Measurements from ENCODE around the gene WDR5B.
"Not testable (repeated sequence)": the region's sequence is repeated elsewhere in the genome, so short reads cannot be mapped to it uniquely, and the experiment has no call there.

Gene WDR5B

DNA sequence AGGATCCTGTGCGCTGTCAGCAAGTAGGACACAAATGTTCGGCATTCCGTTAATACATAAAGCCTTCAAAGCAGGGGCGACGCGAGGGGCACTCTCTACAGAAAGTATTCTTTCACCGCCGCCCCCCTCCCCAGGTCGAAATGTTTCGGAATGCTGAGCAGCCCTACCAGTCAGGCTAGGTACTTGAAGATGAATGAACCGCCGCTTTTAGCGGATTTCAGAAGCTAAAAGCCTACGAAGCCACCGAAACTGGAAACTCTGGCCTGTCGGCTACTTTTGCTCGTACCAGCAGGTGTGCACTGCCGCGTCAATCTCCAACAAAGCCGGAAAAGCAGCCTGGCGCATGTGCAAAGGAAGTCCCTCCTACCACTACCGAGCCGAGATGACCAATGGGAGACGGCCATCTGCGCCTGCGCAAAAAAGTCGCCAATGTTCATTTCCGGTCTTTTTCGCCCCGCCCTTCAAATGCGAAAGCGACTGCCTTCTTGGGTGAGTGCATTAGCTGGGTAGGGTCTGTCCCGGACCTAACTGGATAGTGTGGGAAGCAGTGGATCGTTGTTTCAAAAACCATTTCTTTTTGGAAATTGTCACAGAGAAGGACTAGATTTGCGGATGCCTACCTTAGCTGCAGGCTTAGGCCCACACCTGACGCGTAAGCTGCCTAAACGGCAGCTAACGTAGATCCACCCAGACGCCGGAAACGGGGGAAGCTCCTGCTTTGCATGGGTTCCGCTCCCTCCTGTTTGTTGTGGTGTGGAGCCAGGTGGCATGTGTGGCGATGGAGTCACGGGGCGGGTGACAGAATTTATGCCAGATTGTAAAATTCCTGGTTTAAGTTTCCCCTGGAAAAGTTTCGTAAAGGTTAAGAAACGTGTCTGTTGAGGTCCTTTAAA, at the start of gene WDR5B:
Gene WDR5B (minus strand): TSS at position 301 of the 893 bp plus-strand sequence. CDS start 534 bp downstream, outside the sequence.
- DNase-seq, result peak; percentile 97

- no peak for DNase-seq
Observed at GRCh38 chr3:122464659-122465058, 48.8 kb upstream of the WDR5B start.

- no peak for DNase-seq
Observed at GRCh38 chr3:122462406-122462805, 46.5 kb upstream of the WDR5B start.

GRCh38 chr3:122461806-122462205, 45.9 kb upstream of the WDR5B start:
- no peak for DNase-seq

GRCh38 chr3:122458992-122459391, 43.1 kb upstream of the WDR5B start:
- peak; percentile 6 for DNase-seq

- DNase-seq, result no peak
Observed at GRCh38 chr3:122457706-122458105, 41.8 kb upstream of the WDR5B start.

- no peak for DNase-seq
Observed at GRCh38 chr3:122456074-122456473, 40.2 kb upstream of the WDR5B start.

- DNase-seq, result no peak
Observed at GRCh38 chr3:122451371-122451770, 35.5 kb upstream of the WDR5B start.

DNA sequence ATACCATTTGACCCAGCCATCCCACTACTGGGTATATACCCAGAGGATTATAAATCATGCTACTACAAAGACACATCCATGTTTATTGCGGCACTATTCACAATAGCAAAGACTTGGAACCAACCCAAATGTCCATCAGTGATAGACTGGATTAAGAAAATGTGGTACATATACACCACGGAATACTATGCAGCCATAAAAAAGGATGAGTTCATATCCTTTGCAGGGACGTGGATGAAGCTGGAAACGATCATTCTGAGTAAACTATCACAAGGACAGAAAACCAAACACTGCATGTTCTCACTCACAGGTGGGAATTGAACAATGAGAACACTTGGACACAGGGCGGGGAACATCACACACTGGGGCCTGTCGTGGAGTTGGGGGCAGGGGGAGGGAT, 32.4 kb upstream of the WDR5B start:
- not testable (repeated sequence) for DNase-seq

- not testable (repeated sequence) for DNase-seq
Observed at GRCh38 chr3:122444491-122444887, 28.6 kb upstream of the WDR5B start.

GRCh38 chr3:122443762-122444490, 28.1 kb upstream of the WDR5B start:
- DNase-seq, result not testable (repeated sequence)

- no peak for DNase-seq
Observed at GRCh38 chr3:122443090-122443489, 27.2 kb upstream of the WDR5B start.

DNA sequence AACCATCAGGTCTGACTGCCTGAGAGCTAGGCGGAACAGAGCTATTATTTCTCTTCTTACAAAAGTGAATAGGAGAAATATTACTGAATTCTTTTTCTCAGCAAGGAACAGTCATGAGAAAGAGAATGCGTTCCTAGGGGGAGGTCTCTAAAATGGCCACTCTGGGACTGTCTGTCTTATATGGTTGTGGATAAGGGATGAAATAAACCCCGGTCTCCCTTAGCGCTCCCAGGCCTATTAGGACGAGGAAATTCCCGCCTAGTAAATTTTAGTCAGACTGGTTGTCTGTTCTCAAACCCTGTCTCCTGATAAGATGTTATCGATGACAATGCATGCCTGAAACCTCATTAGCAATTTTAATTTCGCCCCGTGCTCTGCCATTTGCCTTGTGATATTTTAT, 20.1 kb upstream of the WDR5B start:
- DNase-seq, result no peak

- no peak for DNase-seq
Observed at GRCh38 chr3:122430371-122430770, 14.5 kb upstream of the WDR5B start.

DNA sequence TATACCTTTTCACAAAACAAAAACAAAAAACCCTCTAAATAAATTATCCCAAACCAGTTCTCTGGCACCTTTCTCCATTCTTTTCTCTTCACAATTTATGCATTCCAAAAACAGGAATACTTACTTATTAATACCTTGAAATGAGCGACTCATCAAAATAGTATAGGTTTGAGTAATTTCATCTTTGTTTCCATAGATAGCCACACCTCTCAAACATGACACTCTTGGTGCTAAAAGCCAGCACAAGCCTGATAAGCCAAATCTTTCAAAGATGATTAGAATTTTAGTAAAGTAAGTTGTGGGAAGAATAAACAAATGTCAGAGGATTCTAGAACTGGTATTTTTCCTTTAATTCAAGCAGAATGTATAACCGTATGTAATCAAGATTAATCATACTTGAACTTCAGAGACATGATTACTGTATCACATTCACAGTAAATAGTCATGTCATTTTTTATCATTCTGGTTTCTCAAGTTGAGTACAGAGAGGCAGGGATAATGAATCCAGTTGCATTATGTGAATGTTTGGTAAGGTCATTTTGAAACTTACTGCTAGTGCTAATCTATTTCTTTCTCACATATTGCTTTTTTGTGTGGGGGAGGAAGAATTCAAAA, 12.1 kb upstream of the WDR5B start:
- no peak for DNase-seq

DNA sequence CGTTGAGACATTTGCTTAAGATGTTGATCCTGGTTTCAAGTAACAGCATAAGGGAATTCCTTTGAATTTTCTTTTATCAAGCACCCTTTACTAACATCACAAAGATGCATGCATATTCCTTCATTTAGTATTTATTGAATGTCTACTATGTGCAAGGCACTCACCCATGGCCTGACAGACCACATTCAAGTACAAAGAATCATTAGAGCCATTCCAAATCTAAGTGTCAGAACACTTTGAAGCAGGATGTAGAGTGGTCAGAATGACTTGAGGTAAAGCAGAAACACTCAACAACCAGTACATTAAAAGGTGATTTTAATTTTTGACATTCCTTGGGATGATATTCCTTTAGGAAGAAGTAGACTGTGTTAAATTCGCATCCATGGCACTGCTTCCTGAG, 6.0 kb upstream of the WDR5B start:
- DNase-seq, result no peak

DNA sequence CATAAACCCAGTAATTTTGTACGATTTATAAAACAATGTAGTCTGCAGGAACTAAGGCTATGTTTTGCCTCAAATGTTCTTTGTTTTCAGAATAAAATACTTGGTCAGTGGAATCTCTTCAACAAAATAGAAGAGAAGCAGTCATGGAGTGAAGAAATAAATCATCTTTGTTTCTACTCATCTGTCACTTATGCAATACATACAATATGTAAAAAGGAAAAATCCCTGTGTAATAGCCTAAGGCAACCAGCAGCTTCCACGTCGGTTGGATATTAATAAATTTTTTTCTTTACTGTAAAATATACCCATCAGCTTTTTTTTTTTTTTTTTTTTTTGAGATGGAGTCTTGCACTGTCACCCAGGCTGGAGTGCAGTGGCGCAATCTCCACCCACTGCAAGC, 5.2 kb upstream of the WDR5B start:
- no peak for DNase-seq

GRCh38 chr3:122416966-122417365, 1.1 kb upstream of the WDR5B start:
- no peak for DNase-seq

- DNase-seq, result peak; percentile 54
Observed at GRCh38 chr3:122415104-122415744, 638 bp downstream of the WDR5B start.

GRCh38 chr3:122414391-122414790, 1.5 kb downstream of the WDR5B start:
- DNase-seq, result no peak

DNA sequence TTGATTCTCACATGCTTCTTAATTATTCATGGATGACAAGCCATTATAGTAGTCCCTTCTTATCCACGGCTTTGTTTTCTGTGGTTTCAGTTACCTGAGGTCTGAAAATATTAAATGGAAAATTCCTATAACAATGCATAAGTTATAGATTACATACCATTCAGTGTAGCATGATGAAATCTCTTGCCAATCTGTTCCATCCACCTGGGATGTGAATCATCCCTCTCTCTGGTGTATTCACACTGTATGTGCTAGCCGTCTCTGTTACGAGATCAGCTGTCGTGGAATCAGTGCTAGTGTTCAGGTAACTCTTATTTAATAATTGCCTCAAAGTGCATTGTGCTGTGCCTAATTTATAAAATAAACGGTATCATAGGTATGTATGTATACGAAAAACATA, 5.2 kb downstream of the WDR5B start:
- no peak for DNase-seq

GRCh38 chr3:122410111-122410510, 5.8 kb downstream of the WDR5B start:
- DNase-seq, result no peak

DNA sequence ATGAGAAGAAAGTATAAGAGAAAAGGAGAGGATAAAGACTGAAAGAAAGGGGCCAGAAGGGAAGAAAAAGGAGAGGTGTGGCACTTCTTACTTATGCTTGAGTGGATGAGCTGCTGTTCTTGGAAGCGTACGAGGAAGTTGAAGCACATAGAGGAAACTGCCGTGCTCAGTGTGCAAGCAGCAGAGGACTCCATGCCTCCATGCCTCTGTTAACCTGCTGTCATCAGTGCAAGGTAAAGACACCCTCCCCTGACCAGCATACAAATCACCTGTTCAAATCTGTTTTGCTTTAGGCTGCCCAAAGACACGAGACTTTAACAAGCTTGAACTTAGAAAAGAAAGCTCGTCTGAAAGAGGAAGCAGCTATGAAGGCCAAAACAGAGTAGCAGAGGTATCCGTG, 6.4 kb downstream of the WDR5B start:
- DNase-seq, result no peak
